Subcutaneous preadipocyte (primary cell): ENCODE data around the gene ZRSR2. TPM values are rescaled to one million over a fixed set of nuclear protein-coding genes. Genes with fewer than 3 reads are reported as not detected.

Experiments
- total RNA-seq: library from RNA; depleted of rRNA; stranded (reverse); fragments of >200 nt; gene quantifications from 2 replicates; pipeline ENCODE4 v1.2.3, GENCODE V29; 2012

ZRSR2 gene
- 3.1 and 3.3 TPM in 2 replicates for total RNA-seq

GRCh38 chrX:15789979-15790768, at the start of gene ZRSR2:
ZRSR2 (plus strand) TSS chrX:15790484; CDS start chrX:15790496, 12 bp downstream.

GRCh38 chrX:15854712-15855567, 64.7 kb downstream of the ZRSR2 start, which contains the start of gene AP1S2:
AP1S2 (minus strand) TSS chrX:15854813; CDS start chrX:15852524, 2,289 bp downstream.

Other genes with a start within 250 kb of the ZRSR2 start
- under 0.01 TPM in 1 of 2 replicates, not detected in the other for gene ACE2, start 189.5 kb upstream of the ZRSR2 start, total RNA-seq
- gene CLTRN, start 125.7 kb upstream of the ZRSR2 start, total RNA-seq = 0.20 and 0.37 TPM in 2 replicates
- gene CA5B, start 52.2 kb upstream of the ZRSR2 start, total RNA-seq = 9.2 and 14.0 TPM in 2 replicates
- gene AP1S2, start 64.3 kb downstream of the ZRSR2 start, total RNA-seq = 16.8 and 17.6 TPM in 2 replicates